GM18526 (cell line): ENCODE results near the gene PASD1.

Experiments used
- POLR2A ChIP-seq: IDR thresholded peaks from 3 replicates; pipeline ENCODE4 v1.6.1; 2011; ENCODE audit not compliant: insufficient read length; ENCODE audit errors: extremely low read depth

The PASD1 gene

GRCh38 chrX:151713849-151714248, 150.4 kb downstream of the PASD1 start:
- TF ChIP-seq POLR2A: no peak

- TF ChIP-seq POLR2A: no peak
Measured at GRCh38 chrX:151714362-151714761, 150.9 kb downstream of the PASD1 start.

GRCh38 chrX:151715752-151716151, 152.3 kb downstream of the PASD1 start, which contains the start of gene FATE1:
Gene FATE1 (plus strand): TSS chrX:151716035. CDS start chrX:151716120, 85 bp downstream.
- no peak for TF ChIP-seq POLR2A

GRCh38 chrX:151722241-151722846, 158.9 kb downstream of the PASD1 start:
- no peak for TF ChIP-seq POLR2A

GRCh38 chrX:151723156-151723760, 159.8 kb downstream of the PASD1 start:
- TF ChIP-seq POLR2A: no peak

- TF ChIP-seq POLR2A: no peak
Measured at GRCh38 chrX:151724563-151725337, 161.3 kb downstream of the PASD1 start.

- no peak for TF ChIP-seq POLR2A
Measured at GRCh38 chrX:151725338-151725614, 161.8 kb downstream of the PASD1 start.
